Neural progenitor cell (in vitro differentiated cells): ENCODE data around the gene TSSC4.

Experiments used
- CTCF ChIP-seq: fragments of 200-600 bp; sonication (generic); IDR thresholded peaks from 2 replicates; pipeline ENCODE4 v1.5.1; 2017; ENCODE audit warnings: antibody characterized with exemption, mild to moderate bottlenecking
- EZH2 ChIP-seq: fragments of 200-600 bp; sonication (generic); IDR thresholded peaks from 2 replicates; pipeline ENCODE4 v1.6.1; 2017; ENCODE audit warnings: antibody characterized with exemption, mild to moderate bottlenecking, moderate library complexity
- EZH2phosphoT487 ChIP-seq: fragments of 200-600 bp; sonication (generic); IDR thresholded peaks from 2 replicates; pipeline ENCODE4 v1.6.1; 2017; ENCODE audit warnings: antibody characterized with exemption

GRCh38 chr11:2422461-2423156 lies 22.1 kb downstream of the TSSC4 start:
- TF ChIP-seq CTCF (no peak), EZH2phosphoT487 (no peak), EZH2 (no peak)
